SW 1271 (cell line): ENCODE data around the gene GAGE12J.
"Not testable (repeated sequence)": the region's sequence is repeated elsewhere in the genome, so short reads cannot be mapped to it uniquely, and the experiment has no call there.

Source experiments
- DNase-seq, 2 experiments: peaks; one replicate each; lab custom pipeline; 2025; lab: John Stamatoyannopoulos, UW

GAGE12J gene

GRCh38 chrX:49310371-49310770 lies 11.5 kb upstream of the GAGE12J start:
- DNase-seq, result no peak

GRCh38 chrX:49312176-49312575 lies 9.7 kb upstream of the GAGE12J start:
- DNase-seq, result no peak

DNA sequence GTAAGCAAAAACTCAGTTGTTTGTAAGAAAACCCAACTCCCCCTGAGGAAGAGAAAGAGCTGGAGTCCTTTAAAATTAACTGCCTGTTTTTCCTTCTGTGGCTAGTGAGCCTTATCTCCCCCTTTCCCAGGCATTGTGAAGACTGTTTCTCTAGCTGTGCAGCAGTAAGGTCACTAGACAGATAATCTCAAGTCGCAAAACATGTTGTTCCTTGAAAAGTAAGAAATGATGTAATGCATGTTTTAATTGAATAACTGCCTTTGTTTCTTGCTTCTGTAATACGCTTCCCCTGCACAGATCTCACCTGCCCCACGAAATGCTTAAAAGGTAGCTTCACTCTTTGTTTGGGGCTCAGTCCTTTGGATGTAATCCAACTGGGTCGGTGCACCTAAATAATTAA lies 5.8 kb upstream of the GAGE12J start:
- DNase-seq, result no peak

- DNase-seq, result not testable (repeated sequence)
Measured at GRCh38 chrX:49322266-49322665, 429 bp downstream of the GAGE12J start.

GRCh38 chrX:49323735-49324134 lies 1.9 kb downstream of the GAGE12J start:
- DNase-seq, result not testable (repeated sequence)

- DNase-seq, result not testable (repeated sequence)
Measured at GRCh38 chrX:49330421-49330820, 8.6 kb downstream of the GAGE12J start.

GRCh38 chrX:49331282-49331681 lies 9.4 kb downstream of the GAGE12J start, which contains the start of gene GAGE13:
TSS of gene GAGE13 (plus strand) at chrX:49331582. CDS start at chrX:49332738, 1,156 bp downstream.
- DNase-seq, result not testable (repeated sequence)

GRCh38 chrX:49331841-49332240 lies 10.0 kb downstream of the GAGE12J start:
- DNase-seq, result not testable (repeated sequence)

GRCh38 chrX:49341449-49341848 lies 19.6 kb downstream of the GAGE12J start:
- DNase-seq, result not testable (repeated sequence)

GRCh38 chrX:49344496-49345175 lies 22.8 kb downstream of the GAGE12J start:
- not testable (repeated sequence) for DNase-seq

DNA sequence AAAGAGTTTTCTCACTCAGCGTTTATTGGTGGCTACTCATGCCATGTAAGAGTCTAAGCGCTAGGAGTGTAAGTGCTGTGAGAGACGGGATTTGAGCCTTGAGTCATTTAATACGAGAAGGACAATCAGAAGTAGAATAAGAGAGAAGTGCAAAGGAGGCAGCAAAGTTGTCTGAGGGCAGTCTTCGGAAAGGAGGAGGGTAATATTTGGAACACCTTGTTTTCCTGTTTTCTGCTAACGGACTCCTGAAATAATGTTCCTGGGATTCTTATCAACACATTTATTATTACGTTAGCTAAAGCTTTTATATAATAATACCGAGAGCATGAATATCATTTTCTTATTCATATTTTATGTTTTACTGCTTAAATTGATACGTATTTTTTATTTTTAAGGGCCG lies 23.6 kb downstream of the GAGE12J start:
- DNase-seq, result not testable (repeated sequence)

DNA sequence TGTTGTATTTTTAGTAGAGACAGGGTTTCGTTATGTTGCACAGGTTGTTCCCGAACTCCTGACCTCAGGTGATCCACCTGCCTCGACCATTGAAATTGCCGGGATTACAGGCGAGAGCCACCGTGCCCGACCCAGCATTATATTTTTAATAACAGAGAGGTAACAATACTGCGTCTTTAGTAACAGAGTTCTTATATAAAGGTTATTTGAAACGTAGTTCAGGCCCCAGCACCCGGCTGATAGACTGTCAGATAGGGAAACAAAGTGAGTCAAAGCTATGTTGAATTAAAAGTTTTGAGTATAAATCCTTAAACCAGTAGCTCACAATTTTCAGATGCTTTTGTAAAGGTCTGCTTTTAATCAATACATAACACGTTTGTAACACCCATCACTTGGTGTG lies 24.3 kb downstream of the GAGE12J start:
- not testable (repeated sequence) for DNase-seq
